ENCODE measurements around the gene CLHC1. TPM values are rescaled to one million over a fixed set of nuclear protein-coding genes. Genes with fewer than 3 reads are reported as not detected.

CLHC1 gene
- total and polyA plus RNA-seq, 2 of the 8 experiments (the other 6 are each of a cell fraction or from before 2014, with no cell fraction given) = 2.6 to 10.8 TPM

DNA sequence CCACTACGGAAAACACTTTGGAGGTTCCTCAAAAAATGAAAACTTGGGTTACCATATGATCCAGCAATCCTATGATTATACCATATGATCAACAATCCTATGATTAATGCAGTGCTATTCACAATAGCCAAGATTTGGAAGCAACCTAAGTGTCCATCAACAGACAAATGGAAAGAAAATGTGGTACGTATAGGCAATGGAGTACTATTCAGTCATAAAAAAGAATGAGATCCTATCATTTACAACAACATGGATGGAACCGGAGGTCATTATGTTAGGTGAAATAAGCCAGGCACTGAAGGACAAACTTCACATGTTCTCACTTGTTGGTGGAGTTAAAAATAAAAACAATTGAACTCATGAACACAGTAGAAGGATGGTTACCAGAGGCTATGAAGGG is 27.6 kb downstream of the CLHC1 start:
- ChIA-PET CTCF (ENCODE audit: partially characterized antibody) (no interaction called here), POLR2A (ENCODE audit: partially characterized antibody) (no interaction called here)
- FAIRE-seq = no peak
- TF ChIP-seq BACH1 (IDR thresholded peaks at IDR 0.05; ENCODE audit: low read length) (no peak), RAD21 (IDR thresholded peaks at IDR 0.05 in 1 of 2, conservative IDR thresholded peaks at IDR 0.05 in 1 of 2; ENCODE audit: low read depth in 2 of 2, low read length in 2 of 2) (no peak), POU5F1 (IDR thresholded peaks at IDR 0.05; ENCODE audit: low read depth, low read length) (no peak)

More for the DNA sequence above, 27.6 kb downstream of the CLHC1 start:
- Histone ChIP-seq H2BK12ac (ENCODE audit: low read depth, low read length) (no peak overlapping the region), H3K18ac (ENCODE audit: extremely low read depth, low read length) (no peak overlapping the region), H3K14ac (ENCODE audit: insufficient read length) (no peak overlapping the region), H2AFZ (ENCODE audit: low read length) (no peak overlapping the region), H2BK15ac (ENCODE audit: low read length) (no peak overlapping the region), H3K27ac (ENCODE audit: low read depth, low read length) (no peak overlapping the region), H3K36me3 (ENCODE audit: control insufficient read depth in 2 of 4, insufficient read depth in 4 of 4, low read length in 3 of 4) (peaks cover 0 to 5% (median 0%) of the 10 kb centered on the region in 4 experiments; a peak in 1 of 8 replicates), H3K4me3 (ENCODE audit: extremely low read depth in 1 of 4, insufficient read depth in 2 of 4, low read depth in 3 of 4, low read length in 4 of 4) (no peak overlapping the region), H3K27me3 (replicated peaks in 1 of 4; ENCODE audit: control insufficient read depth in 3 of 4, extremely low read depth in 1 of 4, insufficient read depth in 3 of 4, low read length in 3 of 4) (no peaks in the 10 kb centered on the region), H3K4me1 (replicated peaks in 1 of 4; ENCODE audit: control insufficient read depth in 3 of 4, insufficient read depth in 4 of 4, low read length in 3 of 4) (no peaks in the 10 kb centered on the region), H2AK5ac (ENCODE audit: low read depth, low read length) (no peak overlapping the region), H3K4me2 (ENCODE audit: insufficient read depth in 1 of 2, low read depth in 2 of 2, low read length in 2 of 2) (no peak overlapping the region), H4K5ac (ENCODE audit: insufficient read length, low read depth, low read length) (no peak overlapping the region), H3K23ac (ENCODE audit: insufficient read length) (no peak overlapping the region), H3K56ac (replicated peaks; ENCODE audit: insufficient read length, low read depth, low read length) (no peak overlapping the region), H3K4ac (replicated peaks; ENCODE audit: insufficient read length, low read depth, low read length) (no peak overlapping the region), H4K20me1 (replicated peaks in 1 of 2; ENCODE audit: control insufficient read depth in 1 of 2, insufficient read depth in 2 of 2, low read length in 2 of 2) (no peaks in the 10 kb centered on the region), H3K9me3 (ENCODE audit: insufficient read depth in 2 of 2, low read depth in 1 of 2, low read length in 1 of 2) (no peaks in the 10 kb centered on the region; a peak in 1 of 4 replicates), H2BK5ac (ENCODE audit: low read depth, low read length) (no peak overlapping the region), H4K91ac (replicated peaks; ENCODE audit: insufficient read length, low read length) (no peak overlapping the region), H3K9ac (replicated peaks in 1 of 4; ENCODE audit: extremely low read depth in 1 of 4, low read depth in 3 of 4, low read length in 3 of 4) (no peak overlapping the region), H2BK120ac (replicated peaks; ENCODE audit: low read depth, low read length) (no peak overlapping the region), H3K79me1 (ENCODE audit: low read depth, low read length) (no peaks in the 10 kb centered on the region), H3K79me2 (ENCODE audit: control insufficient read depth in 1 of 2, insufficient read depth in 2 of 2, low read length in 2 of 2) (no peaks in the 10 kb centered on the region), H2BK20ac (ENCODE audit: low read length) (no peak overlapping the region), H4K8ac (ENCODE audit: extremely low read depth, insufficient read depth, low read length) (no peak overlapping the region), H3K23me2 (ENCODE audit: low read depth, low read length) (no peaks in the 10 kb centered on the region)
- DNase-seq (ENCODE audit: low read depth in 1 of 2, low spot score in 2 of 2) = no peak
- 94% methylated on average over 3 of the region's 3 CpGs; no CpG with 5 or more reads in 1 of the 2 experiments for WGBS, 2 experiments (ENCODE audit: extremely low coverage in 1 of 2, insufficient coverage in 1 of 2, insufficient read length in 1 of 2, insufficient replicate concordance in 2 of 2, low coverage in 1 of 2, low lambda C conversion rate in 2 of 2, missing lambda C conversion rate in 1 of 2)
